ENCODE results near the gene SLC17A1.

DNA sequence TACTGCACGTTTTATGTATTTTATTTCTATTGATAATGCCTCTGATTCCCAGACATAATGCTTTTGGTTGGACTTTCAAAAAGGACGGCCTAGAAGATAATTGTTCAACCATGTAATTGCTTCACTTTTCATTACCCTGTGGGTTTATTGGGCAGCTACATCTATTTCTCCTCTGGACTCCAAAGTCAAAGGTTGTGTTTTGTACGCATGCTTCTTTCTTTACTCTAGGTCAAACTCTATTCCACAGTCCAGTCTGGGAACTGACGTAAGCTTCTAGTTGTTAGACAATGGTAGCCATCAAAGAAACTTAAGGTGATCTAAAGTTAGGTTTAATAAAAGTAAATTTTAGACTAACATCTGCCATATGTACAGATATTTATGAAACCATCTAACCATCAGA, 48.7 kb upstream of the SLC17A1 start:
- TF ChIP-seq, protein P1, sequence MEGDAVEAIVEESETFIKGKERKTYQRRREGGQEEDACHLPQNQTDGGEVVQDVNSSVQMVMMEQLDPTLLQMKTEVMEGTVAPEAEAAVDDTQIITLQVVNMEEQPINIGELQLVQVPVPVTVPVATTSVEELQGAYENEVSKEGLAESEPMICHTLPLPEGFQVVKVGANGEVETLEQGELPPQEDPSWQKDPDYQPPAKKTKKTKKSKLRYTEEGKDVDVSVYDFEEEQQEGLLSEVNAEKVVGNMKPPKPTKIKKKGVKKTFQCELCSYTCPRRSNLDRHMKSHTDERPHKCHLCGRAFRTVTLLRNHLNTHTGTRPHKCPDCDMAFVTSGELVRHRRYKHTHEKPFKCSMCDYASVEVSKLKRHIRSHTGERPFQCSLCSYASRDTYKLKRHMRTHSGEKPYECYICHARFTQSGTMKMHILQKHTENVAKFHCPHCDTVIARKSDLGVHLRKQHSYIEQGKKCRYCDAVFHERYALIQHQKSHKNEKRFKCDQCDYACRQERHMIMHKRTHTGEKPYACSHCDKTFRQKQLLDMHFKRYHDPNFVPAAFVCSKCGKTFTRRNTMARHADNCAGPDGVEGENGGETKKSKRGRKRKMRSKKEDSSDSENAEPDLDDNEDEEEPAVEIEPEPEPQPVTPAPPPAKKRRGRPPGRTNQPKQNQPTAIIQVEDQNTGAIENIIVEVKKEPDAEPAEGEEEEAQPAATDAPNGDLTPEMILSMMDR (IDR thresholded peaks at IDR 0.05; ENCODE audit: extremely low read depth in 1 of 2, insufficient read depth in 1 of 2, low read depth in 1 of 2, low read length in 2 of 2) = no peak
- TF ChIP-seq POLR2AphosphoS5 (IDR thresholded peaks at IDR 0.05; ENCODE audit: insufficient read depth, low read depth, low read length) = no peak
- TF ChIP-seq, protein P2, sequence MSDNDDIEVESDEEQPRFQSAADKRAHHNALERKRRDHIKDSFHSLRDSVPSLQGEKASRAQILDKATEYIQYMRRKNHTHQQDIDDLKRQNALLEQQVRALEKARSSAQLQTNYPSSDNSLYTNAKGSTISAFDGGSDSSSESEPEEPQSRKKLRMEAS (IDR thresholded peaks at IDR 0.05; ENCODE audit: insufficient read depth, insufficient read length) = no peak

Data from endothelial cell of umbilical vein (primary cell).